Ammon's horn (tissue), 1 donor: ENCODE results near the gene RGS4.
"Not testable (repeated sequence)": the region's sequence is repeated elsewhere in the genome, so short reads cannot be mapped to it uniquely, and the experiment has no call there.

Experiments
- DNase-seq: peaks from one replicate; pipeline ENCODE4 v3.0.0-alpha.2; 2016; ENCODE audit warnings: low spot score

Gene RGS4

GRCh38 chr1:163068716-163069115 is 445 bp upstream of the RGS4 start:
- peak; percentile 29 for DNase-seq

GRCh38 chr1:163069655-163070277 is 605 bp downstream of the RGS4 start:
- no peak for DNase-seq

DNA sequence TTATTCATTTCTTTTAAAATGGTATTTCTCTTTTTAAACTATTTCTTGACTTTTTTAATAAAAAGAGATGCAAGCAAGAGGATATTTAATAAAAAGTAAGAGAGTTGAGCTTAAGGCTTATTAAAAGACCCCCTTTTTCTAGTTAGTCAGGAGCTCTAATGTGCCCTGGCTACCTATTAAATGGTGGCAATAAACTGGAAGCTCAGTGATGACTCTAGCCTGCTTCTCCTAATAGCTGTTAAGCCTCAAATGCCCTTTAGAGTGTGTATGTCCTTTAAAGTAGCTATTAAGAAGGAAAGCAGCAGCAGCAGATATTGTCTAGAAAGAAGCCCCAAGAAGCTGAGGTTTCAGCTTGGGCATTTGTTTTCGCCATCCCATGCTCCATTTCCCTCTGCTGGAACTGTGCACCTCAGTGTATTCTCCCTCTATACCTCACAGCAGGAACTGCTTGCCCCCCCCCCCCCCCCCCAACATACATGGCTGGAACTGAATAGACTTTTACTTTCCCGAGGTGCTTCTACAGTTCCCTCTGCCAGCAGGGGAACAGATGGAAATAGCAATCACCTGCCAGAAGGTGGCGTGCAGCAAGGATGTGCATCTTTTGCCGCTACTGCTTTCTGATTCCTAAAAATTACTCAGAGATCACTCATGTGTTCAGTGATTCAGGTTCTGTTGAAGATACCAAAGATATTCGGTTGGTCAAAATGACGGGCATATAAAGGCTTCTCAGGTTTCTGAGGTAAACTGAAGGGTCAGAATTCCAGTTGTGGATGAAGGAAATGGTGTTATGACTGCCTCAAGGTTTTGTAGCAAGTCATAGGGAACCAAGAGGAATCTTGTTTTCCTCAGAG is 2.5 kb downstream of the RGS4 start:
- DNase-seq, result peak; percentile 58

GRCh38 chr1:163072658-163073057 is 3.5 kb downstream of the RGS4 start:
- DNase-seq, result no peak

DNA sequence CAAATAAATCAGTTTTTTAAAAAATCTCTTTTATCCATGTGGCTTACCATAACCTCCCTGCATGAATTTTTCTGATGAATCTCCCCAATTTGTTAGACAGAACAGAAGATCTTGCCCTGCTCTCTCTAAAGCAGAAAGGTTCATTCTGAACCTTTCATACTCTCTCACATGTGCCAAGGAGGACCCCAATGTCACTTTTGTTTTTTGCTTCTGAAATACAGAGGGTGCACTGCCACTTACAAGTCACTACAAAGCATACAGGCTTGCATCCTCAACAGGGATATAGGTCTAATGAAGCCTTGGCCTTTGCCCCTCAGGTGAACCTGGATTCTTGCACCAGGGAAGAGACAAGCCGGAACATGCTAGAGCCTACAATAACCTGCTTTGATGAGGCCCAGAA is 4.8 kb downstream of the RGS4 start:
- DNase-seq, result no peak

DNA sequence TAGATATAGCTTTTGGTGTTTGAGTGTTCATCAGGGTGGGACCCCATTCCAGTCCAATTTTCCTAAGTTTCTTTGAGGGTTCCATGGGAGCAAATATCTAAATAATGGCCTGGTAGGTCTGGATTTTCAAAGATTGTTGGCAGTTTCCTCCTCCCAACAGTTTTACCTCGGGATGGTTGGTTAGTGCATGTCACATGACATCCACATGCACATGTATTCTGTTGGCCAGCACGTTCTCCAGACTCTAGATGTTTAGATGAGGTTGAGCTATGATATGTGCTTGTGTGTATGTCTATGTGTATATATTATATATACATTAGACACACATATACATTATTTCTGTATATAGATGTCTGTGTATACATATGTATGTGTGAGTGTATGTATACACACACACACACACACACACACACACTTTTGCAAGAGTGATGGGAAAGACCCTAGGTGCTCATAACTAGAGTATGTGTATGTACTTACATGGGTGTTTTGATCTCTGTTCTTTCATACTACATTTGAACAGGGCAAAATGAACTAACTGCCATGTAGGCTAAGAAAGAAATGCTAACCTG is 5.6 kb downstream of the RGS4 start:
- no peak for DNase-seq

DNA sequence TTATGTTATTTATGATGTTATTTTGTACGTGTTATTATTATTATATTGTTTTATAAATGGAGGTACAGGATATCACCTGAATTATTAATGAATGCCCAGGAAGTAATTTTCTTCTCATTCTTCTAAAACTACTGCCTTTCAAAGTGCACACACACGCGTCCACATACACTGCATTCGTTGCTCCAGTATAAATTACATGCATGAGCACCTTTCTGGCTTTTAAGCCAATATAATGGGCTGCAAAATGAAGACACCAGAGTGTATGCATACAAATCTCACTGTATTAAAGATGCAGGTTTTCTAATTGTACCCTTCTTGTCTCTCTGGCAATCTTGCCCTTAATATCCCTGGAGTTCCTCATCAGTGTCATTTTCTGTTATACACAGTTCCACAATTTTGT is 6.9 kb downstream of the RGS4 start:
- no peak for DNase-seq

GRCh38 chr1:163076446-163076845 is 7.3 kb downstream of the RGS4 start:
- no peak for DNase-seq

DNA sequence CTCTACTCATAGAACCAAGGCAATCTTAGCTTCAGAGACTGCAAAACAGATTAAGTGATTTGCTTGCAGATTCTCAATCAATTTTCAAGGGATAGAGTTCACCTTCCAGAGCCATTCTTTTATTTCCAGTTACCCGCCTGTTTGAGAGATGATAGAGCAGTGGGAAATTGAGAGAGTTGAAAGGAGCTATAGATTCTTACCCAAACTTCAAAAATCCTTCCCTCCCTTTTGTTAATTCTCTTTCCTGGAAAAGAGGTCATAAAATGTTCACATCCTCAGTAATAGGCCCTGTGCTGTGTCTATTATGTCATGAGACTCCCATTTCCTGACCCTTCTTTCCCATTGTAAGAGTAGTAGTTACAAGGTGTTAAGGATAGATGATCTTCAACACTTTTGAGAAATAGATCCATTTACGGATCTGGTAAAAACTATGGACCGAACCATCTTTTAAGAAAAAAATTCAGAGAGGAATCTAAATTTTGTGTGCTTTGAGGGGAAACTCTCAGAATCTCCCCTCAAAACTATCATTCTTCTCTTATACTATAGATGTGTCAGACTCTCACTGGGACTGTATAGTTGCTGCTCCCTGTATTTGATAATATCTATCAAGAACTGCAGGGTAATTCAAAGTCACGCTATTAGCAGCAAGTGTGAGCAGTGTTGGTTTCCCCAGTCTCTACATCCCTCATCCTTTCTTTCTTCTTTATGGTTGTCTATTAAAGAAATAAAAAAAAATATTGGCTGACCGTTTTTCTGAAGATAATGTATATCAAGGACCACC is 8.0 kb downstream of the RGS4 start:
- no peak for DNase-seq

DNA sequence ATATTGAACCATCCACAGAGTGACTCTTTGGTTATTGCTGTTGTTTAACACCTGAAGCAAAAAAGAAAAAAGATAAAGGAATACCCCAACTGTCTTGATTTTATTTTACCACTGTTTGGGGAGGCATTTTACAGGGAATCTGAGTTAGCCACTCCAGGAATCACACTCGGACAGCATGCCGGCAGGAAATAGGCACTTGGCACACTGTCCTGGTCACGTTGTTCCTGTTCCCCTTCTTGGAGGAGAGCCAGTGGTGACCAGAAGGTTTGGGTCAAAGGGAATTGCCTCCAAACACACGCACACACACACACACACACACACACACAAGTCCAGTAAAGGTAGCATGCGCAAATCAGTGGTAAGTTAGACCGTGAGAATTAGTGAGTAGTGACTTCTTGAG is 13.8 kb downstream of the RGS4 start:
- DNase-seq, result no peak

- no peak for DNase-seq
Measured at GRCh38 chr1:163083690-163084089, 14.5 kb downstream of the RGS4 start.

DNA sequence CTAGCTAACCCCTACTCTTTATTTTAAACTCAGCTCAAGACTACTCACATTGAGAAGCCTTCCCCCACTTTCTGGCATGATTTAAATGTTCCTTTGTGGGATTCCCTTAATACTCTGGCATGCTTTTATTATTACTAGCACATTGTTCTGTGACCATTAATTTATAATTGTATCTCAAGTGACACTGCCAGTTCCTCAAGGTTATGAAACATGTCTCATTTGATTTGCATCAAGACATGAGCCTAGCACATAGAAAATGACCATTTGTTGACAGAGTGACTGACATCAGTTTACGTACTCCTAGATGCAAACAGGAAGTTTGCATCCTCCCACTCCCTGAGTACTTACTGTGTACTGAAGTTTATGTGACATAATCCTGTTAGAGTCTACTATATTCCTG is 15.2 kb downstream of the RGS4 start:
- DNase-seq, result no peak

- DNase-seq, result no peak
Measured at GRCh38 chr1:163085041-163085903, 16.1 kb downstream of the RGS4 start.

DNA sequence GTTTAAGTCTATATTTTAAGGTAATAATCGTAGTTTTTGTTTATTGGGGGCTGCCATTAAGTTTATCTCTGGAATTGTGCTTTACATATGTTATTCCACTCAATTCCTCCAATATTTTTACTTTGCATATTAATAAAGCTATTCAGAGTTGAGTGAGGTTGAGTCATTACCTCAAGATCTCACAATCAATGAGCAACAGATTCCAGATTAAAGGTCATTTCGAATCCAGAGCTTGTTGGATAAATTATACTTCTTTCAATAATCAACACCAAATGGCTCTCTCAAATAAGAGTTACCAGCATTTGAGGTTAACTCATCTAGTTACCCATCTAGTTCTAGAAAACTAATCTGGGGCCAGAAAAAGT is 16.7 kb downstream of the RGS4 start:
- DNase-seq, result no peak

GRCh38 chr1:163089117-163089516 is 20.0 kb downstream of the RGS4 start:
- DNase-seq, result not testable (repeated sequence)

GRCh38 chr1:163090321-163090945 is 21.3 kb downstream of the RGS4 start:
- no peak for DNase-seq

GRCh38 chr1:163093169-163093568 is 24.0 kb downstream of the RGS4 start:
- DNase-seq, result no peak

- no peak for DNase-seq
Measured at GRCh38 chr1:163093579-163093978, 24.4 kb downstream of the RGS4 start.

DNA sequence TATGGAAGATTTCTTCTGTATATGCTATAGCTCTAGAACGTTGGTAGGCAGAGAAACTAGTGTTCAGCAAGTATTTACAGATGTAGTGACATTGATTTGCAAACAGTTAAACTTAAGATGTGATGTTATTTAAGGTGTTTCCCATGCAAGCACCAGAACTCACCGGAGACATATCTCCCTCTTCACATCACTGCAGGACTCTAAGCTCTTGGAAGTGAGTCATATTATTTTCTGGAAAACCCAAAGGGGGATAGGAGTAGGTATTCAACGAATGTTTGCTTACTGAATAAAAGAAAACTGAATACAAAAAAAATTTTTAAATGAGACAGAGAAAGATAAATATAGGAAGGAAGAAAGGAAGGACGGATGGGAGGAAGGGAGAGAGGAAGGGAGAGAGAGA is 25.0 kb downstream of the RGS4 start:
- no peak for DNase-seq

GRCh38 chr1:163094589-163094988 is 25.4 kb downstream of the RGS4 start:
- DNase-seq, result no peak

GRCh38 chr1:163095213-163095612 is 26.1 kb downstream of the RGS4 start:
- DNase-seq, result no peak
